Natural killer cell (primary cell): ENCODE measurements around the gene CLDN9. TPM values are rescaled to one million over a fixed set of nuclear protein-coding genes. Genes with fewer than 3 reads are reported as not detected.
"Not testable (repeated sequence)": the region's sequence is repeated elsewhere in the genome, so short reads cannot be mapped to it uniquely, and the experiment has no call there.

Experiments used
- ATAC-seq, 3 donors: fragments of 150-1000 bp in 2 of 3; fragments of 200-7000 bp in 1 of 3; cut with Tn5 transposase; 1 replicate in 1 of 3; 2 replicates in 2 of 3; pipeline ENCODE4 v1.10.0; 2021; ENCODE audit warnings: mild to moderate bottlenecking in 2 of 3, moderate library complexity in 2 of 3
- DNase-seq, 2 donors: peaks; one replicate each; pipeline versions ENCODE4 v3.0.0 to v3.0.0-alpha.2; 2013 to 2021; ENCODE audit warnings: mixed read lengths in 1 of 2
- H3K27ac ChIP-seq: one replicate; pipeline ENCODE4 v1.5.1; 2013; ENCODE audit warnings: mild to moderate bottlenecking, low read length
- H3K27me3 ChIP-seq: one replicate; pipeline ENCODE4 v1.6.1; 2013; ENCODE audit warnings: low read length; ENCODE audit not compliant: control insufficient read depth, insufficient read depth
- H3K36me3 ChIP-seq: one replicate; pipeline ENCODE4 v1.6.1; 2013; ENCODE audit warnings: low read length; ENCODE audit not compliant: control insufficient read depth, insufficient read depth
- H3K4me1 ChIP-seq: one replicate; pipeline ENCODE4 v1.6.1; 2013; ENCODE audit warnings: low read length; ENCODE audit not compliant: control insufficient read depth, insufficient read depth
- H3K4me3 ChIP-seq: one replicate; pipeline ENCODE4 v1.5.1; 2013; ENCODE audit warnings: low read length
- H3K9me3 ChIP-seq: one replicate; pipeline ENCODE4 v1.6.1; 2013; ENCODE audit warnings: low read length; ENCODE audit not compliant: control insufficient read depth, insufficient read depth
- H3K27ac Mint-ChIP-seq, 2 donors: one replicate each; pipeline ENCODE4 v1.8.0; 2022; ENCODE audit warnings: mild to moderate bottlenecking in 2 of 2, mixed read lengths in 2 of 2, moderate library complexity in 1 of 2
- H3K27me3 Mint-ChIP-seq, 2 donors: one replicate each; pipeline ENCODE4 v1.8.0; 2022; ENCODE audit warnings: low read depth in 2 of 2, mixed read lengths in 2 of 2
- H3K36me3 Mint-ChIP-seq: one replicate; pipeline ENCODE4 v1.8.0; 2022; ENCODE audit warnings: mixed read lengths
- H3K4me1 Mint-ChIP-seq, 2 donors: one replicate each; pipeline ENCODE4 v1.8.0; 2022; ENCODE audit warnings: mixed read lengths in 2 of 2
- H3K4me3 Mint-ChIP-seq: one replicate; pipeline ENCODE4 v1.8.0; 2022; ENCODE audit warnings: mild to moderate bottlenecking, moderate library complexity, mixed read lengths
- H3K9me3 Mint-ChIP-seq, 2 donors: one replicate each; pipeline ENCODE4 v1.8.0; 2022; ENCODE audit warnings: mixed read lengths in 2 of 2
- CTCF ChIP-seq: fragments of 200-600 bp; IDR thresholded peaks from one replicate; pipeline ENCODE4 v1.8.0; 2022; ENCODE audit warnings: antibody characterized with exemption
- WGBS: methylation state at CpG from one replicate; pipeline ENCODE4 v1.1.7; 2013; ENCODE audit warnings: missing lambda C conversion rate; ENCODE audit not compliant: insufficient coverage; 5-methylcytosine and 5-hydroxymethylcytosine counted together
- intact Hi-C: fragments of 100-400 bp; cut with micrococcal nuclease; formaldehyde crosslinking; loops from one replicate; pipeline ENCODE4 v1.14.2; 2022
- total RNA-seq, 4 donors: library from RNA; stranded (reverse); fragments of 120-200 nt in 1 of 4; gene quantifications; one replicate each; pipeline versions ENCODE4 v1.2.3 to v1.2.4, GENCODE V29; 2013 to 2022

Gene CLDN9
- total RNA-seq, 3 donors from 2014 or later (not counting 1 experiment from before 2014, with no cell fraction given), result 0.34 to 0.35 TPM; not detected in 1

GRCh38 chr16:3053330-3053710, 40.6 kb downstream of the CLDN9 start:
- H3K36me3 Mint-ChIP-seq, H3K27me3 ChIP-seq, H3K27me3 Mint-ChIP-seq, H3K27ac Mint-ChIP-seq, H3K9me3 Mint-ChIP-seq, H3K9me3 ChIP-seq, H3K4me3 ChIP-seq, H3K4me3 Mint-ChIP-seq, intact Hi-C loops, H3K27ac ChIP-seq: not testable (repeated sequence)
- ATAC-seq (peak; percentile 6 to 67 (median 62)), DNase-seq (peak in 1 of 2 donors; percentile 43)
- H3K4me1 Mint-ChIP-seq, result peaks cover 35 to 60% of the 10 kb centered on the region in 2 donors
- Histone ChIP-seq H3K36me3 (peaks cover 15% of the 10 kb centered on the region), H3K4me1 (peaks cover 86% of the 10 kb centered on the region)
- 81% methylated on average over 7 of the region's 13 CpGs for WGBS

- H3K4me3 Mint-ChIP-seq, result peak overlapping the region; percentile 83
- WGBS, result 46% methylated on average over 16 of the region's 17 CpGs
- ATAC-seq, result no peak
- no peaks in the 10 kb centered on the region for H3K27me3 ChIP-seq
- H3K4me1 ChIP-seq, result peaks cover 78% of the 10 kb centered on the region
- H3K27me3 Mint-ChIP-seq, result no peaks in the 10 kb centered on the region
- H3K36me3 Mint-ChIP-seq, result no peaks in the 10 kb centered on the region
- H3K9me3 ChIP-seq, result no peaks in the 10 kb centered on the region
- intact Hi-C loops, result loop anchor here (5.0 kb wide), 1 partner anchor 42 kb away; the partner anchor contains the start of gene ZSCAN10
- H3K27ac ChIP-seq, result peak overlapping the region; percentile 30
- H3K27ac Mint-ChIP-seq, result peak overlapping the region; percentile 84 to 89
- no peak overlapping the region for H3K4me3 ChIP-seq
- H3K4me1 Mint-ChIP-seq, result peaks cover 39 to 64% of the 10 kb centered on the region in 2 donors
- peaks cover 15% of the 10 kb centered on the region for H3K36me3 ChIP-seq
- DNase-seq, result peak in 1 of 2 donors; percentile 50
- no peak for TF ChIP-seq CTCF
- H3K9me3 Mint-ChIP-seq, result no peaks in the 10 kb centered on the region
Measured at GRCh38 chr16:3054965-3055733, 42.4 kb downstream of the CLDN9 start.

GRCh38 chr16:3055734-3056115, 43.0 kb downstream of the CLDN9 start:
- WGBS, result 89% methylated on average over 9 of the region's 9 CpGs
- Mint-ChIP-seq H3K27ac (peak overlapping the region; percentile 84 to 89), H3K4me3 (peak overlapping the region; percentile 83)

GRCh38 chr16:3056336-3057180, 43.8 kb downstream of the CLDN9 start:
- WGBS, result 89% methylated on average over 19 of the region's 19 CpGs
- Mint-ChIP-seq H3K4me3 (peak overlapping the region; percentile 93), H3K9me3 (no peaks in the 10 kb centered on the region), H3K27me3 (no peaks in the 10 kb centered on the region), H3K27ac (peak overlapping the region; percentile 34 to 77), H3K4me1 (peaks cover 30 to 64% of the 10 kb centered on the region in 2 donors), H3K36me3 (no peaks in the 10 kb centered on the region)
- Histone ChIP-seq H3K9me3 (no peaks in the 10 kb centered on the region), H3K4me1 (peaks cover 71% of the 10 kb centered on the region), H3K27me3 (no peaks in the 10 kb centered on the region), H3K4me3 (no peak overlapping the region), H3K27ac (no peak overlapping the region), H3K36me3 (peaks cover 15% of the 10 kb centered on the region)
- ATAC-seq, result no peak
- DNase-seq, result no peak
- TF ChIP-seq CTCF, result no peak
- intact Hi-C loops, result loop anchor here (5.0 kb wide), 1 partner anchor 41 kb away; the partner anchor contains the start of gene ZSCAN10

More at GRCh38 chr16:3055734-3056115, 43.0 kb downstream of the CLDN9 start:
- not testable (repeated sequence) for ATAC-seq, H3K4me3 ChIP-seq, DNase-seq, H3K27me3 ChIP-seq, H3K9me3 Mint-ChIP-seq, H3K27me3 Mint-ChIP-seq, H3K9me3 ChIP-seq, H3K36me3 Mint-ChIP-seq
- H3K4me1 Mint-ChIP-seq, result peaks cover 38 to 64% of the 10 kb centered on the region in 2 donors
- Histone ChIP-seq H3K4me1 (peaks cover 77% of the 10 kb centered on the region), H3K27ac (peak overlapping the region; percentile 30), H3K36me3 (peaks cover 15% of the 10 kb centered on the region)
- intact Hi-C loops, result loop anchor here (5.0 kb wide), 1 partner anchor 42 kb away; the partner anchor contains the start of gene ZSCAN10
